Right lobe of liver (tissue), 6 donors: ENCODE data around the gene PNPO. TPM values are rescaled to one million over a fixed set of nuclear protein-coding genes. Genes with fewer than 3 reads are reported as not detected.

Experiments used
- ATAC-seq, 4 donors: fragments of 200-7000 bp; cut with Tn5 transposase; one replicate each; pipeline ENCODE4 v1.9.1; 2020; ENCODE audit warnings: mild to moderate bottlenecking in 4 of 4, moderate library complexity in 4 of 4
- DNase-seq, 3 donors: peaks; one replicate each; pipeline ENCODE4 v3.0.0-alpha.2; 2020
- H3K27ac ChIP-seq, 3 donors: fragments of 200-600 bp; one replicate each; pipeline ENCODE4 v1.8.0; 2022
- H3K27me3 ChIP-seq, 2 donors: fragments of 200-600 bp; one replicate each; pipeline ENCODE4 v1.8.0; 2022
- H3K36me3 ChIP-seq, 4 donors: fragments of 200-600 bp; sonication (generic) in 1 of 4; one replicate each; pipeline versions ENCODE4 v1.5.1 to v1.8.0; 2017 to 2022; ENCODE audit warnings: control low read depth in 1 of 4
- H3K4me1 ChIP-seq, 4 donors: fragments of 200-600 bp; sonication (generic) in 1 of 4; one replicate each; pipeline versions ENCODE4 v1.5.1 to v1.8.0; 2017 to 2022; ENCODE audit warnings: control low read depth in 1 of 4
- H3K4me3 ChIP-seq, 3 donors: fragments of 200-600 bp; one replicate each; pipeline ENCODE4 v1.8.0; 2022
- H3K9me3 ChIP-seq, 4 donors: fragments of 200-600 bp; sonication (generic) in 1 of 4; one replicate each; pipeline versions ENCODE4 v1.5.1 to v1.8.0; 2017 to 2022; ENCODE audit warnings: control low read depth in 1 of 4
- POLR2A ChIP-seq: fragments of 450-650 bp; IDR thresholded peaks from one replicate; pipeline ENCODE4 v1.6.1; 2017; ENCODE audit warnings: antibody characterized with exemption, mild to moderate bottlenecking
- whole genome bisulfite sequencing: methylation state at CpG from one replicate; pipeline ENCODE4 v1.1.6; 2018; ENCODE audit warnings: low coverage, low lambda C conversion rate; ENCODE audit not compliant: insufficient coverage; ENCODE audit errors: missing lambda C conversion rate; 5-methylcytosine and 5-hydroxymethylcytosine counted together
- intact Hi-C, 2 donors: fragments of 100-400 bp; cut with DNase I; formaldehyde crosslinking; loops; one replicate each; pipeline versions ENCODE4 v1.11.2 to v1.14.1; 2022
- total RNA-seq, 6 experiments: library from RNA; depleted of rRNA in 2 of 6; stranded (reverse); fragments of >200 nt in 2 of 6; fragmentation: NEBNext Ultra II Directional in 3 of 6; extraction: Animal tissue kit (Norgen Biotek cat#: 25700) in 3 of 6; gene quantifications; one replicate each; pipeline versions ENCODE4 v1.1.0 to v1.2.4, GENCODE V29; 2016 to 2023
- TF ChIP-seq, protein P1 (sequence below), 4 donors: fragments of 200-600 bp in 3 of 4; fragments of 450-650 bp in 1 of 4; IDR thresholded peaks; one replicate each; pipeline versions ENCODE4 v1.5.1 to v1.8.0; 2016 to 2022; ENCODE audit warnings: antibody characterized with exemption in 4 of 4, mild to moderate bottlenecking in 2 of 4
- donor health status: DM: no; HTN: yes; CAD: no.
- donor health status: DM: no; HTN: no; CAD: no.
- donor health status: DM: no; HTN: no; CAD: no.
- donor health status: DM: no; HTN: yes; CAD: no.
- donor health status: DM: no; HTN: yes; CAD: no.

Gene PNPO
- total RNA-seq, 6 experiments from 2014 or later = 85.0 to 151 (median 124) TPM

DNA sequence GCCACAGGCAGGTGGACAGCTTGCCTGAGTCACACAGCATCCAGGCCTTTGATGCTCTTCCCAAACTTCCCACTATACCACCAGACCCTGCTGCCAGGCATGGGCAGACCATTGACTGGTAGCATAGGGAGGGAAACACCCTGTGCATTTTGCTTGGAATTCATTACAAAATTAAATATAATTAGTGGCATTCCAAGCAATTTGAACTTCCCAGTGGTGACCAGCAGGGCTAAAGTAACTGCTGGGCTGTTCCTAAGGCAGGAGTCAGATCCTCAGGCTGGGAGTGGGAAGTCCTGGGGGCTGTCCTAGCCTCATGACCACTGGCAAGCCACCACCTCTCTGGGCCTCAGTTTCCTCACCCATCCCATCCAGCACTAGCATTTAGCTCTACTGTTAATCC lies 12.5 kb downstream of the PNPO start:
- Histone ChIP-seq H3K27me3 (no peaks in the 10 kb centered on the region), H3K9me3 (no peaks in the 10 kb centered on the region), H3K27ac (no peak overlapping the region), H3K4me3 (no peak overlapping the region), H3K36me3 (no peaks in the 10 kb centered on the region), H3K4me1 (peaks cover 0 to 68% (median 25%) of the 10 kb centered on the region in 4 donors)
- no peak for ATAC-seq
- TF ChIP-seq, protein P1, sequence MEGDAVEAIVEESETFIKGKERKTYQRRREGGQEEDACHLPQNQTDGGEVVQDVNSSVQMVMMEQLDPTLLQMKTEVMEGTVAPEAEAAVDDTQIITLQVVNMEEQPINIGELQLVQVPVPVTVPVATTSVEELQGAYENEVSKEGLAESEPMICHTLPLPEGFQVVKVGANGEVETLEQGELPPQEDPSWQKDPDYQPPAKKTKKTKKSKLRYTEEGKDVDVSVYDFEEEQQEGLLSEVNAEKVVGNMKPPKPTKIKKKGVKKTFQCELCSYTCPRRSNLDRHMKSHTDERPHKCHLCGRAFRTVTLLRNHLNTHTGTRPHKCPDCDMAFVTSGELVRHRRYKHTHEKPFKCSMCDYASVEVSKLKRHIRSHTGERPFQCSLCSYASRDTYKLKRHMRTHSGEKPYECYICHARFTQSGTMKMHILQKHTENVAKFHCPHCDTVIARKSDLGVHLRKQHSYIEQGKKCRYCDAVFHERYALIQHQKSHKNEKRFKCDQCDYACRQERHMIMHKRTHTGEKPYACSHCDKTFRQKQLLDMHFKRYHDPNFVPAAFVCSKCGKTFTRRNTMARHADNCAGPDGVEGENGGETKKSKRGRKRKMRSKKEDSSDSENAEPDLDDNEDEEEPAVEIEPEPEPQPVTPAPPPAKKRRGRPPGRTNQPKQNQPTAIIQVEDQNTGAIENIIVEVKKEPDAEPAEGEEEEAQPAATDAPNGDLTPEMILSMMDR (IDR thresholded peaks at IDR 0.05) = no peak
- no peak for TF ChIP-seq POLR2A
- DNase-seq = no peak
- intact Hi-C loops = no loop called here

DNA sequence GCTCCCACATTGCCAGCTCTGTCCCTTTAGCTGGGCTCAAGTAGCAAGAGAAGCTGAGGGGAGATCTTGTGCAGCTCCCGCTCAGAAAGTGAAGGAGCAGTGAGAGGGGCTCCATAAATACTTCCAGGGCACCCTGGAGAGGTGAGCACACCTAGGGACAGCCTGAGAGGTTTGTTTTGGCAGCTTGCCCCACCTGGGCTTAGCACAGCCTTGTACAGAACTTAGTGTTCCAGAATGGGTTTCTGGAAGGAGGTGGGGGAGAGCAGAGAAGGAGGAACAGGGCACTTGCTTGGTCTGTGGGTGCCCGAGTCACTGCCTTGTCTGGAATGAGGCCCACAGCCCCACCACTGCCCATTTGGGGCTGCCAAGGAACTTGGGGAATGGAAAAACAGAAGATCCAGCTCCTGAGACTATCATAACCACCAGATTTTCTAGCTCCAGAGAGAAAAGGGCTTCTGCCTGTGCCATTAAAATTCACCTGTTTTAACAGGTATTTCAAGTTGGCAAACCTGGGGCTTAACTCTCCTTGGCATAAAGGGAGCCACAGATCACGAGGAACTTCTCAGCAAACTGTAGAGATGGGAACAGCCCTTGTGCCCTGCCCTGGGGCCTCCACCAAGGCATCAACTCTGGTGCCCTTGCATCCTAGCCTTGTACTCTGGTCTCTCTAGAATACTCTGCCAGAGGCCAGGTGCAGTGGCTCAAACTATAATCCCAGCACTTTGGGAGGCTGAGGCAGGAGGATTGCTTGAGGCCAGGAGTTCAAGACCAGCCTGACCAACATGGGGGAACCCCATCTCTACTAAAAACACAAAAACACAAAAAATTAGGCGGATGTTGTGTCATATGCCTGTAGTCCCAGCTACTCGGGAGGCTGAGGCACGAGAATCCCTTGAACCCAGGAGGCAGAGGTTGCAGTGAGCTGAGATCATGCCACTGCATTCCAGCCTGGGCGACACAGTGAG lies 14.4 kb downstream of the PNPO start:
- H3K4me1 ChIP-seq = peaks cover 0 to 51% (median 18%) of the 10 kb centered on the region in 4 donors

DNA sequence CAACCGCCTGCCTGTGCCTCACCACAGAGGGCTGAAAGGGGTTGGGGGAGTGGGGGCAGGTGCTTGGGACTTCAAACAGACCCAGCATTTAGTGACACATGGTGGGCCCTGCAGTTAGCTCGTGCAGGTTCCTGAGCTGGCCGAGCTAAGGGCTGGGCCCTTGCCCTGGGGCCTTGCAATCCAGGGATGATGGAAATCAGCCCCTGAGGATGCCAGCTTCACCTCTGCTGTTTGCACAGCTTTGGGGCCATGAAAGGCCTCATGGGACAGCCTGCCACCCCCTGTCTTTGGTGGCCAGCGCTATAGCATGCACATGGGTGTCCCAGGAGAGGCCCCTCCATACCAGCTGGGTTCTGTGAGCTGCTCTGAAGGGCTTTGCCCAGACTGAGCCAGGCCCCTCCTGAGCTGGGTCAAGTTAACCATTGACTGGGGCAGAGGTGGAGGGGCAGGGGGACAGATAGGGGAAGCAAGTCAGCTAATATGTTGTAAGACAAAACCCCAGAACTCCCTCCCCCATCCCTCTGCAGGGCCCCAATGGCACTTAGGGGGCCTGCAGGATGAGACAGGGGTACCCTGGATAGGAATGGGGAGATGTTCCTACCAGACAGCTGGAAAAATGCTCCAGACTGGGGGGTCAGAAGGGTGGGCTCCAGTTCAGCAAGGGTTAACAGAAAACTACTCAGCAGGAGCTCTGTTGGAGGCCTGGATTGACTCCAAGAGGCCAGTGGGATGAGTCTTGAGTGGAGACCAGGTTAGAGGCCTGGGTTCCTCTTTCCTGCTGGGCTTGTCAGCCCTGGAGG lies 15.6 kb downstream of the PNPO start:
- WGBS = 27% methylated on average over 2 of the region's 4 CpGs
- H3K36me3 ChIP-seq = no peaks in the 10 kb centered on the region
- no peaks in the 10 kb centered on the region for H3K9me3 ChIP-seq
- intact Hi-C loops = no loop called here
- no peak for DNase-seq
- peak overlapping the region in 1 of 3 donors; percentile 5 for H3K4me3 ChIP-seq
- ATAC-seq = peak in 3 of 4 donors; percentile 6 to 22 (median 19)
- peak overlapping the region in 1 of 3 donors; percentile 11 for H3K27ac ChIP-seq
- no peaks in the 10 kb centered on the region for H3K27me3 ChIP-seq
- TF ChIP-seq, protein P1 (IDR thresholded peaks at IDR 0.05) = no peak
- TF ChIP-seq POLR2A = no peak
- peaks cover 0 to 39% (median 13%) of the 10 kb centered on the region in 4 donors for H3K4me1 ChIP-seq

More for the DNA sequence above, 14.4 kb downstream of the PNPO start:
- DNase-seq (peak; percentile 53 to 72 (median 67)), ATAC-seq (peak; percentile 20 to 58 (median 52))
- H3K4me3 ChIP-seq = no peak overlapping the region
- no peaks in the 10 kb centered on the region for H3K27me3 ChIP-seq
- no peaks in the 10 kb centered on the region for H3K9me3 ChIP-seq
- 70% methylated on average over 7 of the region's 7 CpGs for WGBS
- peak overlapping the region in 2 of 3 donors; percentile 4 to 49 for H3K27ac ChIP-seq
- TF ChIP-seq POLR2A = no peak
- TF ChIP-seq, protein P1 (IDR thresholded peaks at IDR 0.05) = no peak
- intact Hi-C loops = no loop called here
- H3K36me3 ChIP-seq = no peaks in the 10 kb centered on the region

DNA sequence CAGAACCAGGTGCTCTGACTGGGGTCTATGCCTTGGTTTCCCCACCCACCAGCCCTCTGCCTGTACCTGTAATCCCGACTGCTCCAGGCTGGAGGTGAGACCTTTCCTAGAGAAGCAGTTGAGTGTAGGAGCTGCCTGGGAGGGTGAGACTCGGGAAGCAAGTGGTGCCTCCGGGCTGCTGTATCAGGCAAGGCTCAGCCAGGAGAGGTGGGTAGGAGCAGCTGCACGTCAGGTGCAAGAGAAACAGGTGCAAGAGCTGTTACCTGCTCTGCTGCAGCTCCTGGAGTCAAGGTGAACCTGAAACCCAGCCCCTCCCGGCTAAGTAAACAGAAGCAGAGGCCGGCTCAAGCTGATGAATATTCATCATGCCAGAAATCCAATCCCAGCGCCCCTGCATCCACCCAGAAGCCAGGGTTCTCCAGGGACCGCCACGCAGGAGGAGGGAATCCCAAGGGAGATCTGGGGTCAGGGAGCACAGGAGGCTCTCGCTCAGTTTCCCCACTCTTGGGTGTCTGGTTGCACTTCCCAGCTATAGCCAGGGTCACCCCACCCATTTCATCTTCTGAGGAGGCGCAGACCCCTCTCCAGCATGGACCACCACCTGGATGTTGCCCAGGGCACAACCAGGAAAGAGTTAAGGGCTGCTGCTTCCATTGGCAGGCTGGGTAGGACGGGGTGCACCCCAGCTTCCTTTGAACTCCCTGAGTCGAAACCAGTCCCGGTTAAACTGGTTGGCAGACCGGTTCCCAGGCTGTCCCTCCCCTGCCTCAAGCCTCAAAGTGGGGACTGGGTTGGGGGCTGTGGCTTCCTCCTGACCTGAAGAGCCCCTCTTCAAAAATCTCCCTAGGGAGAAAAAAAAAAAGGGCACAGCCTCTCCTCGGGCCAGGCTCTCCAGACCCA lies 16.5 kb downstream of the PNPO start, which contains the start of gene PRR15L:
PRR15L (minus strand) TSS at position 293 of the 900 bp plus-strand sequence. CDS start 4,649 bp downstream, outside the sequence.
- Histone ChIP-seq H3K36me3 (no peaks in the 10 kb centered on the region), H3K4me1 (peaks cover 0 to 31% (median 13%) of the 10 kb centered on the region in 4 donors), H3K4me3 (peak within 1 kb of the TSS in 1 of 3 donors; percentile 5), H3K27ac (peak within 1 kb of the TSS in 1 of 3 donors; percentile 11), H3K9me3 (no peaks in the 10 kb centered on the region), H3K27me3 (no peaks in the 10 kb centered on the region)
- TF ChIP-seq POLR2A = no peak
- TF ChIP-seq, protein P1 (IDR thresholded peaks at IDR 0.05) = no peak
- ATAC-seq = peak in 3 of 4 donors; percentile 13 to 36 (median 24)
- no peak for DNase-seq
- WGBS = 33% methylated on average over 2 of the region's 16 CpGs
- intact Hi-C loops = no loop called here
